ENCODE data around the gene MAP4K5.

DNA sequence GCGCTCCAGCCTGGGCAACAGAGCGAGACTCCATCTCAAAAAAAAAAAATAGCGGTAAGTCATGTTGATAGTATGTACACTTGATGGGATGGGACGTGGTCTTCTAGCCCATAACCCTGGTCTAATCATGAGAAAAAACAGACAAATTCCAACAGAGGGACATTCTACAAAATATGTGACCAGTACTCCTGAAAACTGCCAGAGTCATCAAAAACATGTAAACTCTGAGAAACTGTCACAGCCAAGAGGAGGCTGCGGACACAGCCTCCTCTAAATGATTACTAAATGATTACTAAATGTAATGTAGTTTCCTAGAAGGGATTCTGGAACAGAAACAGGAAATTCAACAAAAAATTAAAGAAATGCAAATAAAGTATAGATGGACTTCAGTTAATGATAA is 156.6 kb downstream of the MAP4K5 start:
- TF ChIP-seq ZNF274 (IDR thresholded peaks at IDR 0.05; ENCODE audit: low read depth, low read length) (no peak), YY1 (IDR thresholded peaks at IDR 0.05; ENCODE audit: insufficient read depth, insufficient read length) (no peak)
